Motor neuron (in vitro differentiated cells): ENCODE data around the gene HSD17B4. TPM values are rescaled to one million over a fixed set of nuclear protein-coding genes. Genes with fewer than 3 reads are reported as not detected.
"Not testable (repeated sequence)": the region's sequence is repeated elsewhere in the genome, so short reads cannot be mapped to it uniquely, and the experiment has no call there.

Experiments
- ATAC-seq, 8 experiments: fragments of 200-7000 bp; cut with Tn5 transposase; replicated peaks in 6 of 8; 2 replicates each; pipeline ENCODE4 v1.8.0; 2021; ENCODE audit warnings: mild to moderate bottlenecking in 8 of 8, moderate library complexity in 8 of 8
- H3K27ac ChIP-seq, 2 donors: fragments of 250-450 bp; sonication (Bioruptor Pico); 2 replicates each; pipeline ENCODE4 v1.9.0; 2021; ENCODE audit warnings: antibody characterized with exemption in 2 of 2, mild to moderate bottlenecking in 2 of 2, moderate library complexity in 1 of 2
- H3K4me1 ChIP-seq, 2 donors: fragments of 250-450 bp; sonication (Bioruptor Pico); replicated peaks in 1 of 2; 2 replicates each; pipeline ENCODE4 v1.6.1; 2021; ENCODE audit warnings: antibody characterized with exemption in 2 of 2, mild to moderate bottlenecking in 2 of 2, moderate library complexity in 1 of 2
- H3K4me3 ChIP-seq, 5 donors: fragments of 250-450 bp; sonication (Bioruptor Pico); 2 replicates each; pipeline ENCODE4 v1.9.0; 2021; ENCODE audit warnings: antibody characterized with exemption in 5 of 5, mild to moderate bottlenecking in 5 of 5, moderate library complexity in 4 of 5
- WGBS, 10 experiments: fragments of 450-650 bp; shearing (Covaris generic); methylation state at CpG; one replicate each; pipeline ENCODE4 v1.0.0; 2022; 5-methylcytosine and 5-hydroxymethylcytosine counted together
- in situ Hi-C, 9 experiments: fragments of 400-800 bp; cut with MboI; loops; one replicate each; pipeline ENCODE4 v1.15.0; 2021; ENCODE audit warnings: low sequenced_read_pairs in 9 of 9, low pct_unique_long_range_greater_than_20kb in 2 of 9; ENCODE audit not compliant: unreplicated experiment in 9 of 9
- total RNA-seq, 8 experiments: library from RNA; unstranded; fragments of 300-600 nt; gene quantifications; 2 replicates each; pipeline versions ENCODE4 v1.2.3 to v1.2.4, GENCODE V29; 2022

Gene HSD17B4
- total RNA-seq, 8 experiments from 2014 or later = 68.4 to 149 (median 85.2) TPM

- in situ Hi-C loops = no loop called here
- H3K4me3 ChIP-seq = no peak overlapping the region
- WGBS, 10 experiments = 21 to 100% (median 77%) methylated on average over 2 to 5 of the region's 8 CpGs; no CpG with 5 or more reads in 1 of the 10 experiments
- ATAC-seq = peak in 3 of 8 experiments; percentile 24 to 87 (median 42)
- no peak overlapping the region for H3K27ac ChIP-seq
- no peaks in the 10 kb centered on the region for H3K4me1 ChIP-seq
These were observed 13.1 kb upstream of the HSD17B4 start for GRCh38 chr5:119439140-119439631.

DNA sequence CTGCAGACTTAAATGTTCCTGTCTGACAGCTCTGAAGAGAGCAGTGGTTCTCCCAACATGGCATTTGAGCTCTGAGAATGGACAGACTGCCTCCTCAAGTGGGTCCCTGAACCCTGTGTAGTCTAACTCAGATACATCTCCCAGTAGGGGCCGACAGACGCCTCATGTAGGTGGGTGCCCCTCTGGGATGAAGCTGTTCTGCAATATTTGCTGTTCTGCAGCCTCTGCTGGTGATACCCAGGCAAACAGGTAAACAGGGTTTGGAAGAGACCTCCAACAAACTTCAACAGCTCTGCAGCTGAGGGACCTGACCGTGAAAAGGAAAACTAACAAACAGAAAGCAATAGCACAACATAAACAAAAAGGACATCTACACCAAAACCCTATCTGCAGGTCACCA is 12.7 kb upstream of the HSD17B4 start:
- in situ Hi-C loops, H3K4me3 ChIP-seq, H3K4me1 ChIP-seq, ATAC-seq, H3K27ac ChIP-seq: not testable (repeated sequence)
- WGBS, 10 experiments = 60 to 100% (median 83%) methylated on average over 1 to 3 of the region's 3 CpGs; no CpG with 5 or more reads in 4 of the 10 experiments

GRCh38 chr5:119444643-119445042 is 7.7 kb upstream of the HSD17B4 start:
- in situ Hi-C loops, H3K27ac ChIP-seq, H3K4me3 ChIP-seq, ATAC-seq, H3K4me1 ChIP-seq: not testable (repeated sequence)
- 100% methylated on average over 1 of the region's 4 CpGs; no CpG with 5 or more reads in 5 of the 10 experiments for WGBS, 10 experiments

- no peak overlapping the region for H3K4me3 ChIP-seq
- no peak for ATAC-seq
- no peaks in the 10 kb centered on the region for H3K4me1 ChIP-seq
- H3K27ac ChIP-seq = no peak overlapping the region
- WGBS, 10 experiments = 0 to 96% (median 78%) methylated on average over 3 to 8 of the region's 13 CpGs; no CpG with 5 or more reads in 3 of the 10 experiments
- in situ Hi-C loops = no loop called here
These were observed 6.8 kb upstream of the HSD17B4 start for GRCh38 chr5:119445544-119445943.

DNA sequence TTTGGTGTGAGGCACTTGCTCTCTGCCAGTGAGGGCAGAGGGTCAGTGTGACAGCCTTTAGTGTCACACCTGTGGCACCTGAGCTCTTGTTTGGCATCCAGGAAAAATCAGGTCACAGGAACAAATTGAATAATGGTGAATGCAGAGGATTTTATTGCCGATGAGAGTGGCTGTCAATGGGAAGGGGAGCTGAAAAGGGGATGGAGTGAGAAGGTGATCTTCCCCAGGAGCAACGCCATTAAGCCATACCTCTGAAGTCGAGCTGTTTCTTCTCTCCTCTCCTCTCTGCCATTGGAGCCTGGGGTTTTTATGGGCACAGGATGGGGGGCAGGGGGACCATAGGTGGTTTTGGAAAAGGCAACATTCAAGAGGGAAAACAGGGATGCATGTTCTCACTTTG is 2.4 kb upstream of the HSD17B4 start:
- 0 to 100% (median 43%) methylated on average over 1 to 2 of the region's 3 CpGs; no CpG with 5 or more reads in 6 of the 10 experiments for WGBS, 10 experiments
- no peak overlapping the region for H3K4me3 ChIP-seq
- no peak overlapping the region for H3K27ac ChIP-seq
- in situ Hi-C loops = no loop called here
- peaks cover 5 to 10% of the 10 kb centered on the region in 2 donors for H3K4me1 ChIP-seq
- ATAC-seq = no peak

GRCh38 chr5:119450627-119451026 is 1.7 kb upstream of the HSD17B4 start:
- H3K4me1 ChIP-seq, H3K27ac ChIP-seq, H3K4me3 ChIP-seq, ATAC-seq, in situ Hi-C loops: not testable (repeated sequence)
- 25 to 95% (median 80%) methylated on average over 1 to 4 of the region's 4 CpGs; no CpG with 5 or more reads in 3 of the 10 experiments for WGBS, 10 experiments

GRCh38 chr5:119451561-119451960 is 736 bp upstream of the HSD17B4 start:
- ATAC-seq = no peak
- Histone ChIP-seq H3K27ac (no peak overlapping the region), H3K4me1 (peaks cover 5 to 10% of the 10 kb centered on the region in 2 donors), H3K4me3 (peak overlapping the region in 1 of 5 donors; percentile 97)
- in situ Hi-C loops = no loop called here
- WGBS, 10 experiments = 20 to 100% (median 73%) methylated on average over 1 to 4 of the region's 4 CpGs; no CpG with 5 or more reads in 2 of the 10 experiments

DNA sequence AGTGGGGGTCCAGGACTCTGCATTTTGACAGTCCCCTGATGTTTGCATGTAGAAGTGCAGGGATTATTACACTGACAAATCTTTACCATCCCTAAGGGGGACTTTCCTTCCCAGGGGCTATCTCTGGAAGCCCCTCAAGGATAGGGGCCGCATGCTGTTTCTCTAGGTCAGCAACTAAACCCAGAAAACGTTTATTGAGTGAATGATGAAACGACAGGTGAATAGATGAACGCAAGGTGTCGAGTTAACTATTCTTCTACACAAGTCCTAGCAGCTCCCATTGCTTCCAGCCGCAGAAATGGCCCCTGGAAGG is 281 bp upstream of the HSD17B4 start:
- peaks cover 5 to 10% of the 10 kb centered on the region in 2 donors for H3K4me1 ChIP-seq
- in situ Hi-C loops = no loop called here
- no peak overlapping the region for H3K27ac ChIP-seq
- no peak for ATAC-seq
- 0 to 24% (median 3%) methylated on average over 3 to 5 of the region's 6 CpGs; no CpG with 5 or more reads in 6 of the 10 experiments for WGBS, 10 experiments
- H3K4me3 ChIP-seq = peak overlapping the region; percentile 76 to 97 (median 79)

- Histone ChIP-seq H3K4me1 (peaks cover 5 to 10% of the 10 kb centered on the region in 2 donors), H3K27ac (peak overlapping the region in 1 of 2 donors; percentile 75), H3K4me3 (peak overlapping the region; percentile 76 to 97 (median 79))
- in situ Hi-C loops = no loop called here
- 0 to 45% (median 10%) methylated on average over 2 to 11 of the region's 12 CpGs for WGBS, 10 experiments
- ATAC-seq = peak; percentile 5 to 25 (median 16)
These were observed 710 bp downstream of the HSD17B4 start for GRCh38 chr5:119453040-119453373.

- H3K27ac ChIP-seq = no peak overlapping the region
- in situ Hi-C loops = no loop called here
- no peak for ATAC-seq
- no peak overlapping the region for H3K4me3 ChIP-seq
- peaks cover 5 to 10% of the 10 kb centered on the region in 2 donors for H3K4me1 ChIP-seq
- WGBS, 10 experiments = 80 to 100% (median 100%) methylated on average over 1 to 3 of the region's 3 CpGs; no CpG with 5 or more reads in 3 of the 10 experiments
These were observed 1.9 kb downstream of the HSD17B4 start for GRCh38 chr5:119454171-119454570.

- WGBS, 10 experiments = 20 to 100% (median 68%) methylated on average over 1 to 4 of the region's 4 CpGs; no CpG with 5 or more reads in 1 of the 10 experiments
- Histone ChIP-seq H3K4me1 (peaks cover 0 to 1% of the 10 kb centered on the region in 2 donors), H3K4me3 (no peak overlapping the region), H3K27ac (no peak overlapping the region)
- no peak for ATAC-seq
- in situ Hi-C loops = no loop called here
These were observed 6.8 kb downstream of the HSD17B4 start for GRCh38 chr5:119458911-119459632.

- Histone ChIP-seq H3K4me1 (no peaks in the 10 kb centered on the region), H3K4me3 (no peak overlapping the region), H3K27ac (no peak overlapping the region)
- no peak for ATAC-seq
- in situ Hi-C loops = no loop called here
- 80 to 100% (median 100%) methylated on average over 1 of the region's 1 CpG for WGBS, 10 experiments
These were observed 13.3 kb downstream of the HSD17B4 start for GRCh38 chr5:119465640-119466039.

- no peak for ATAC-seq
- 90 to 100% (median 100%) methylated on average over 1 of the region's 1 CpG; no CpG with 5 or more reads in 2 of the 10 experiments for WGBS, 10 experiments
- no peaks in the 10 kb centered on the region for H3K4me1 ChIP-seq
- no peak overlapping the region for H3K4me3 ChIP-seq
- no peak overlapping the region for H3K27ac ChIP-seq
- in situ Hi-C loops = no loop called here
These were observed 16.0 kb downstream of the HSD17B4 start for GRCh38 chr5:119468286-119468685.
